Kasumi-1 (cell line): ENCODE measurements around the gene NBL1.

Source experiments
- DNase-seq, 2 experiments: peaks; one replicate each; lab custom pipeline; 2025; lab: John Stamatoyannopoulos, UW

NBL1 gene

GRCh38 chr1:19646377-19647319, 2.5 kb downstream of the NBL1 start:
- no peak for DNase-seq

GRCh38 chr1:19647643-19648042, 3.5 kb downstream of the NBL1 start:
- no peak for DNase-seq

GRCh38 chr1:19648239-19648638, 4.1 kb downstream of the NBL1 start:
- DNase-seq: no peak

- no peak for DNase-seq
Measured at GRCh38 chr1:19648689-19649088, 4.6 kb downstream of the NBL1 start.

- no peak for DNase-seq
Measured at GRCh38 chr1:19650416-19651140, 6.5 kb downstream of the NBL1 start.

GRCh38 chr1:19651141-19651737, 7.1 kb downstream of the NBL1 start:
- peak; percentile 59 to 60 for DNase-seq

GRCh38 chr1:19654386-19654785, 10.3 kb downstream of the NBL1 start:
- no peak for DNase-seq

- no peak for DNase-seq
Measured at GRCh38 chr1:19654886-19655717, 11.0 kb downstream of the NBL1 start.

- DNase-seq: no peak
Measured at GRCh38 chr1:19655718-19656080, 11.6 kb downstream of the NBL1 start.

- DNase-seq: no peak
Measured at GRCh38 chr1:19656134-19656779, 12.1 kb downstream of the NBL1 start.

GRCh38 chr1:19656780-19657466, 12.8 kb downstream of the NBL1 start:
- DNase-seq: no peak

- DNase-seq: no peak
Measured at GRCh38 chr1:19657511-19657910, 13.4 kb downstream of the NBL1 start.

- DNase-seq: no peak
Measured at GRCh38 chr1:19658186-19658585, 14.1 kb downstream of the NBL1 start.

- DNase-seq: peak; percentile 53 to 71
Measured at GRCh38 chr1:19661721-19662228, 17.7 kb downstream of the NBL1 start.

GRCh38 chr1:19662313-19662712, 18.2 kb downstream of the NBL1 start:
- DNase-seq: no peak

- DNase-seq: no peak
Measured at GRCh38 chr1:19664453-19665185, 20.5 kb downstream of the NBL1 start, which contains the start of gene HTR6. Gene HTR6, plus strand, starts transcription at chr1:19664875. Its CDS starts 879 bp downstream, at chr1:19665754.

- DNase-seq: no peak
Measured at GRCh38 chr1:19665186-19665495, 21.0 kb downstream of the NBL1 start.

- DNase-seq: no peak
Measured at GRCh38 chr1:19665496-19666465, 21.7 kb downstream of the NBL1 start.

GRCh38 chr1:19668888-19669287, 24.8 kb downstream of the NBL1 start:
- no peak for DNase-seq
